Measurements from ENCODE around the gene CBY2.

- TF ChIP-seq CTCF (IDR thresholded peaks at IDR 0.05; ENCODE audit: low read length), result peak; percentile 61
- TF ChIP-seq EZH2 (IDR thresholded peaks at IDR 0.05; ENCODE audit: borderline replicate concordance, low read length), result no peak
Observed at GRCh38 chr13:45718063-45718462, 15.9 kb downstream of the CBY2 start.
